IMR-90 (cell line): ENCODE measurements around the gene WNT11. TPM values are rescaled to one million over a fixed set of nuclear protein-coding genes. Genes with fewer than 3 reads are reported as not detected.

Source experiments
- ATAC-seq: fragments of 200-7000 bp; cut with Tn5 transposase; 2 replicates; pipeline ENCODE4 v1.9.1; 2020; ENCODE audit warnings: low read depth, mild to moderate bottlenecking, moderate library complexity
- BruUV-seq: library from RNA; stranded (reverse); fragments of 400-500 nt; replicated peaks from 2 replicates; lab custom pipeline; 2021; lab: Mats Ljungman, UMichigan
- CTCF ChIA-PET: fragments of 300-600 bp; formaldehyde crosslinking; extraction: SDS; loops from one replicate; lab custom pipeline; 2021; ENCODE audit warnings: antibody characterized with exemption; lab: Yijun Ruan, JAX
- POLR2A ChIA-PET: fragments of 300-600 bp; sonication (Branson Sonifier 250); formaldehyde crosslinking; loops from one replicate; lab custom pipeline; 2022; ENCODE audit warnings: antibody characterized with exemption; ENCODE audit not compliant: unreplicated experiment; lab: Charles Lee
- DNase-seq: peaks from one replicate; pipeline ENCODE4 v3.0.0; 2013
- H2AFZ ChIP-seq: replicated peaks from 2 replicates; pipeline ENCODE3; 2013; ENCODE audit warnings: low read length, mild to moderate bottlenecking; ENCODE audit not compliant: poor library complexity
- H2AK5ac ChIP-seq: 2 replicates; pipeline ENCODE4 v1.6.1; 2013; ENCODE audit warnings: low read depth, low read length, inconsistent platforms
- H2AK9ac ChIP-seq: replicated peaks from 2 replicates; pipeline ENCODE3; 2013; ENCODE audit warnings: mild to moderate bottlenecking, low read depth, low read length, moderate library complexity; ENCODE audit not compliant: poor library complexity
- H2BK120ac ChIP-seq: 2 replicates; pipeline ENCODE4 v1.6.1; 2013; ENCODE audit warnings: low read depth, low read length, inconsistent platforms
- H2BK15ac ChIP-seq: 3 replicates; pipeline ENCODE4 v1.6.1; 2013; ENCODE audit warnings: low read depth, low read length, inconsistent platforms
- H2BK20ac ChIP-seq: 2 replicates; pipeline ENCODE4 v1.6.1; 2013; ENCODE audit warnings: low read depth, mild to moderate bottlenecking, inconsistent platforms, low read length, moderate library complexity
- H2BK5ac ChIP-seq: 2 replicates; pipeline ENCODE4 v1.6.1; 2013; ENCODE audit warnings: mild to moderate bottlenecking, low read depth, low read length, inconsistent platforms; ENCODE audit not compliant: poor library complexity, severe bottlenecking
- H3K14ac ChIP-seq: replicated peaks from 2 replicates; pipeline ENCODE4 v1.6.1; 2013; ENCODE audit warnings: low read depth, low read length, inconsistent platforms
- H3K18ac ChIP-seq: 2 replicates; pipeline ENCODE4 v1.6.1; 2013; ENCODE audit warnings: low read depth, low read length, control low read depth
- H3K23ac ChIP-seq: 2 replicates; pipeline ENCODE4 v1.6.1; 2013; ENCODE audit warnings: low read depth, low read length, inconsistent platforms
- H3K27ac ChIP-seq: 2 replicates; pipeline ENCODE4 v1.5.1; 2013; ENCODE audit warnings: mild to moderate bottlenecking, control low read depth, low read length; ENCODE audit not compliant: insufficient read depth
- H3K27me3 ChIP-seq: 2 replicates; pipeline ENCODE4 v1.6.1; 2013; ENCODE audit warnings: low read length; ENCODE audit not compliant: control insufficient read depth, insufficient read depth
- H3K36me3 ChIP-seq: 2 replicates; pipeline ENCODE4 v1.6.1; 2013; ENCODE audit warnings: low read length, mixed read lengths; ENCODE audit not compliant: control insufficient read depth, insufficient read depth
- H3K4ac ChIP-seq: 2 replicates; pipeline ENCODE4 v1.6.1; 2013; ENCODE audit warnings: low read depth, low read length, inconsistent platforms
- H3K4me1 ChIP-seq: 2 replicates; pipeline ENCODE4 v1.6.1; 2013; ENCODE audit warnings: low read length, mixed read lengths; ENCODE audit not compliant: control insufficient read depth, insufficient read depth
- H3K4me2 ChIP-seq: 2 replicates; pipeline ENCODE4 v1.6.1; 2013; ENCODE audit warnings: low read depth, mild to moderate bottlenecking, control low read depth, low read length, moderate library complexity
- H3K4me3 ChIP-seq: 2 replicates; pipeline ENCODE4 v1.5.1; 2013; ENCODE audit warnings: low read depth, mild to moderate bottlenecking, control low read depth, low read length, moderate library complexity; ENCODE audit not compliant: insufficient read depth
- H3K56ac ChIP-seq: 2 replicates; pipeline ENCODE4 v1.6.1; 2013; ENCODE audit warnings: low read length, inconsistent platforms; ENCODE audit not compliant: insufficient read depth; ENCODE audit errors: extremely low read depth
- H3K79me1 ChIP-seq, 2 experiments: 2 replicates each; pipeline ENCODE4 v1.6.1; 2013; ENCODE audit warnings: low read length in 2 of 2, inconsistent platforms in 1 of 2, low read depth in 1 of 2
- H3K9ac ChIP-seq: 2 replicates; pipeline ENCODE4 v1.6.1; 2013; ENCODE audit warnings: low read depth, low read length, control low read depth
- H3K9me1 ChIP-seq: 2 replicates; pipeline ENCODE4 v1.6.1; 2013; ENCODE audit warnings: low read length, inconsistent platforms; ENCODE audit not compliant: insufficient read depth
- H3K9me3 ChIP-seq: 2 replicates; pipeline ENCODE4 v1.6.1; 2013; ENCODE audit warnings: low read length; ENCODE audit not compliant: control insufficient read depth, insufficient read depth
- H4K20me1 ChIP-seq: 2 replicates; pipeline ENCODE4 v1.6.1; 2013; ENCODE audit warnings: low read length, inconsistent platforms; ENCODE audit not compliant: insufficient read depth
- H4K5ac ChIP-seq: 2 replicates; pipeline ENCODE4 v1.6.1; 2013; ENCODE audit warnings: mild to moderate bottlenecking, low read depth, low read length, control low read depth
- H4K8ac ChIP-seq, 2 experiments: 2 replicates each; pipeline ENCODE4 v1.6.1; 2013; ENCODE audit warnings: low read depth in 2 of 2, low read length in 2 of 2, control low read depth in 1 of 2, inconsistent platforms in 1 of 2
- H4K91ac ChIP-seq: 2 replicates; pipeline ENCODE4 v1.6.1; 2013; ENCODE audit warnings: low read depth, low read length, inconsistent platforms; ENCODE audit not compliant: insufficient read depth
- CEBPB ChIP-seq: IDR thresholded peaks from 2 replicates; pipeline ENCODE4 v1.6.1; 2012; ENCODE audit warnings: low read depth, low read length, improper control_type of control experiment
- CHD1 ChIP-seq: IDR thresholded peaks from 2 replicates; pipeline ENCODE4 v1.6.1; 2012; ENCODE audit warnings: low read depth, low read length, improper control_type of control experiment
- FOS ChIP-seq: fragments of 150-350 bp; IDR thresholded peaks from 2 replicates; pipeline ENCODE4 v1.6.1; 2016; ENCODE audit warnings: low read depth, low read length
- MAFK ChIP-seq: IDR thresholded peaks from 2 replicates; pipeline ENCODE4 v1.6.1; 2012; ENCODE audit warnings: low read depth, low read length, improper control_type of control experiment
- MAZ ChIP-seq: IDR thresholded peaks from 2 replicates; pipeline ENCODE4 v1.6.1; 2012; ENCODE audit warnings: low read depth, mild to moderate bottlenecking, low read length, improper control_type of control experiment, moderate library complexity, borderline replicate concordance
- MXI1 ChIP-seq: IDR thresholded peaks from 2 replicates; pipeline ENCODE4 v1.6.1; 2012; ENCODE audit warnings: low read depth, mild to moderate bottlenecking, low read length, moderate library complexity, borderline replicate concordance
- NFE2L2 ChIP-seq: fragments of 150-350 bp; IDR thresholded peaks from 2 replicates; pipeline ENCODE4 v1.6.1; 2016; ENCODE audit warnings: low read depth, mild to moderate bottlenecking, low read length
- POLR2A ChIP-seq: IDR thresholded peaks from 2 replicates; pipeline ENCODE4 v1.6.1; 2012; ENCODE audit warnings: mild to moderate bottlenecking, low read depth, low read length
- RCOR1 ChIP-seq: IDR thresholded peaks from 2 replicates; pipeline ENCODE4 v1.6.1; 2012; ENCODE audit warnings: mild to moderate bottlenecking, low read length, improper control_type of control experiment; ENCODE audit not compliant: insufficient replicate concordance
- RFX5 ChIP-seq: IDR thresholded peaks from 2 replicates; pipeline ENCODE4 v1.8.0; 2012; ENCODE audit warnings: low read depth, mild to moderate bottlenecking, low read length, moderate library complexity
- SMC3 ChIP-seq: fragments of 150-350 bp; IDR thresholded peaks from 2 replicates; pipeline ENCODE4 v1.6.1; 2016; ENCODE audit warnings: low read depth, mild to moderate bottlenecking, antibody characterized with exemption, low read length, moderate library complexity
- WGBS, 2 experiments: methylation state at CpG; one replicate each; pipeline versions ENCODE4 v1.1.5 to v1.1.7; 2013; ENCODE audit warnings: missing lambda C conversion rate in 2 of 2; ENCODE audit not compliant: insufficient read length in 1 of 2; ENCODE audit errors: extremely low coverage in 2 of 2; 5-methylcytosine and 5-hydroxymethylcytosine counted together
- dilution Hi-C: fragments of 300-500 bp; cut with HindIII; formaldehyde crosslinking; loops from one replicate; pipeline ENCODE4 v1.14.3; 2018; ENCODE audit warnings: low sequenced_read_pairs; ENCODE audit not compliant: unreplicated experiment
- in situ Hi-C: fragments of 300-500 bp; cut with MboI; formaldehyde crosslinking; loops from 3 replicates; pipeline ENCODE4 v1.14.3; 2019; ENCODE audit warnings: low sequenced_read_pairs, inconsistent platforms, mixed read lengths
- intact Hi-C: fragments of 100-400 bp; cut with micrococcal nuclease; formaldehyde crosslinking; loops from 2 replicates; pipeline ENCODE4 v1.10.0; 2022
- polyA plus RNA-seq, 3 experiments: library from polyadenylated mRNA; depleted of rRNA; stranded (reverse); fragments of >200 nt; gene quantifications; 2 replicates each; pipeline ENCODE4 v1.2.3, GENCODE V29; 2012; ENCODE audit warnings: low replicate concordance in 1 of 3
- total RNA-seq: library from RNA; depleted of rRNA; stranded (reverse); fragments of >200 nt; gene quantifications from 2 replicates; pipeline ENCODE4 v1.2.3, GENCODE V29; 2012
- TF ChIP-seq, protein P1 (sequence below): conservative IDR thresholded peaks from 2 replicates; pipeline ENCODE4 v1.5.1; 2012; ENCODE audit warnings: mild to moderate bottlenecking, low read depth, low read length, improper control_type of control experiment
- TF ChIP-seq, protein P2 (sequence below): fragments of 150-350 bp; IDR thresholded peaks from 2 replicates; pipeline ENCODE4 v1.6.1; 2017; ENCODE audit warnings: mild to moderate bottlenecking, antibody characterized with exemption, low read length, low read depth

The WNT11 gene
- total and polyA plus RNA-seq, 2 of the 4 experiments (the other 2 are of a cell fraction) = 0.10 TPM; not detected in 1

- dilution Hi-C loops = no loop called here
- Histone ChIP-seq H3K36me3 (no peaks in the 10 kb centered on the region), H3K9ac (no peak overlapping the region), H3K14ac (no peak overlapping the region), H3K79me1 (no peaks in the 10 kb centered on the region), H2AK5ac (no peak overlapping the region), H3K9me3 (peaks cover 18% of the 10 kb centered on the region), H4K20me1 (no peaks in the 10 kb centered on the region), H3K27me3 (peaks cover 81% of the 10 kb centered on the region), H2BK20ac (no peak overlapping the region), H2BK15ac (no peak overlapping the region), H2BK5ac (no peak overlapping the region), H3K9me1 (no peaks in the 10 kb centered on the region), H3K4me1 (no peaks in the 10 kb centered on the region), H2AK9ac (no peak overlapping the region), H3K4me2 (no peak overlapping the region), H3K4me3 (no peak overlapping the region), H2AFZ (peak overlapping the region; percentile 14), H4K91ac (no peak overlapping the region), H3K27ac (no peak overlapping the region), H3K56ac (no peak overlapping the region), H2BK120ac (no peak overlapping the region), H4K8ac (no peak overlapping the region), H3K23ac (no peak overlapping the region), H4K5ac (no peak overlapping the region), H3K4ac (no peak overlapping the region), H3K18ac (no peak overlapping the region)
- no TSS peak for BruUV-seq
- ChIA-PET POLR2A (no interaction called here), CTCF (no interaction called here)
- 32% methylated on average over 3 of the region's 9 CpGs; no CpG with 5 or more reads in 1 of the 2 experiments for WGBS, 2 experiments
- in situ Hi-C loops = no loop called here
- TF ChIP-seq, protein P1, sequence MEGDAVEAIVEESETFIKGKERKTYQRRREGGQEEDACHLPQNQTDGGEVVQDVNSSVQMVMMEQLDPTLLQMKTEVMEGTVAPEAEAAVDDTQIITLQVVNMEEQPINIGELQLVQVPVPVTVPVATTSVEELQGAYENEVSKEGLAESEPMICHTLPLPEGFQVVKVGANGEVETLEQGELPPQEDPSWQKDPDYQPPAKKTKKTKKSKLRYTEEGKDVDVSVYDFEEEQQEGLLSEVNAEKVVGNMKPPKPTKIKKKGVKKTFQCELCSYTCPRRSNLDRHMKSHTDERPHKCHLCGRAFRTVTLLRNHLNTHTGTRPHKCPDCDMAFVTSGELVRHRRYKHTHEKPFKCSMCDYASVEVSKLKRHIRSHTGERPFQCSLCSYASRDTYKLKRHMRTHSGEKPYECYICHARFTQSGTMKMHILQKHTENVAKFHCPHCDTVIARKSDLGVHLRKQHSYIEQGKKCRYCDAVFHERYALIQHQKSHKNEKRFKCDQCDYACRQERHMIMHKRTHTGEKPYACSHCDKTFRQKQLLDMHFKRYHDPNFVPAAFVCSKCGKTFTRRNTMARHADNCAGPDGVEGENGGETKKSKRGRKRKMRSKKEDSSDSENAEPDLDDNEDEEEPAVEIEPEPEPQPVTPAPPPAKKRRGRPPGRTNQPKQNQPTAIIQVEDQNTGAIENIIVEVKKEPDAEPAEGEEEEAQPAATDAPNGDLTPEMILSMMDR = no peak
- TF ChIP-seq MAZ (no peak), FOS (no peak), RFX5 (no peak), MAFK (no peak), CHD1 (no peak), RCOR1 (no peak), CEBPB (no peak), POLR2A (no peak), MXI1 (no peak), SMC3 (no peak), NFE2L2 (no peak)
- TF ChIP-seq, protein P2, sequence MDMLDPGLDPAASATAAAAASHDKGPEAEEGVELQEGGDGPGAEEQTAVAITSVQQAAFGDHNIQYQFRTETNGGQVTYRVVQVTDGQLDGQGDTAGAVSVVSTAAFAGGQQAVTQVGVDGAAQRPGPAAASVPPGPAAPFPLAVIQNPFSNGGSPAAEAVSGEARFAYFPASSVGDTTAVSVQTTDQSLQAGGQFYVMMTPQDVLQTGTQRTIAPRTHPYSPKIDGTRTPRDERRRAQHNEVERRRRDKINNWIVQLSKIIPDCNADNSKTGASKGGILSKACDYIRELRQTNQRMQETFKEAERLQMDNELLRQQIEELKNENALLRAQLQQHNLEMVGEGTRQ = no peak
- no peak for DNase-seq
- no peak for ATAC-seq
- intact Hi-C loops = no loop called here
Measured at GRCh38 chr11:76253416-76253815, 47.1 kb upstream of the WNT11 start.
